IMR-90 (cell line): Measurements from ENCODE around the gene BRME1. TPM values are rescaled to one million over a fixed set of nuclear protein-coding genes. Genes with fewer than 3 reads are reported as not detected.

Experiments
- ATAC-seq: fragments of 200-7000 bp; cut with Tn5 transposase; 2 replicates; pipeline ENCODE4 v1.9.1; 2020; ENCODE audit warnings: low read depth, mild to moderate bottlenecking, moderate library complexity
- BruUV-seq: library from RNA; stranded (reverse); fragments of 400-500 nt; replicated peaks from 2 replicates; lab custom pipeline; 2021; lab: Mats Ljungman, UMichigan
- CTCF ChIA-PET: fragments of 300-600 bp; formaldehyde crosslinking; extraction: SDS; loops from one replicate; lab custom pipeline; 2021; ENCODE audit warnings: antibody characterized with exemption; lab: Yijun Ruan, JAX
- POLR2A ChIA-PET: fragments of 300-600 bp; sonication (Branson Sonifier 250); formaldehyde crosslinking; loops from one replicate; lab custom pipeline; 2022; ENCODE audit warnings: antibody characterized with exemption; ENCODE audit not compliant: unreplicated experiment; lab: Charles Lee
- DNase-seq: peaks from one replicate; pipeline ENCODE4 v3.0.0; 2013
- H2AFZ ChIP-seq: replicated peaks from 2 replicates; pipeline ENCODE3; 2013; ENCODE audit warnings: low read length, mild to moderate bottlenecking; ENCODE audit not compliant: poor library complexity
- H2AK5ac ChIP-seq: 2 replicates; pipeline ENCODE4 v1.6.1; 2013; ENCODE audit warnings: low read depth, low read length, inconsistent platforms
- H2AK9ac ChIP-seq: replicated peaks from 2 replicates; pipeline ENCODE3; 2013; ENCODE audit warnings: mild to moderate bottlenecking, low read depth, low read length, moderate library complexity; ENCODE audit not compliant: poor library complexity
- H2BK120ac ChIP-seq: 2 replicates; pipeline ENCODE4 v1.6.1; 2013; ENCODE audit warnings: low read depth, low read length, inconsistent platforms
- H2BK15ac ChIP-seq: 3 replicates; pipeline ENCODE4 v1.6.1; 2013; ENCODE audit warnings: low read depth, low read length, inconsistent platforms
- H2BK20ac ChIP-seq: 2 replicates; pipeline ENCODE4 v1.6.1; 2013; ENCODE audit warnings: low read depth, mild to moderate bottlenecking, inconsistent platforms, low read length, moderate library complexity
- H2BK5ac ChIP-seq: 2 replicates; pipeline ENCODE4 v1.6.1; 2013; ENCODE audit warnings: mild to moderate bottlenecking, low read depth, low read length, inconsistent platforms; ENCODE audit not compliant: poor library complexity, severe bottlenecking
- H3K14ac ChIP-seq: replicated peaks from 2 replicates; pipeline ENCODE4 v1.6.1; 2013; ENCODE audit warnings: low read depth, low read length, inconsistent platforms
- H3K18ac ChIP-seq: 2 replicates; pipeline ENCODE4 v1.6.1; 2013; ENCODE audit warnings: low read depth, low read length, control low read depth
- H3K23ac ChIP-seq: 2 replicates; pipeline ENCODE4 v1.6.1; 2013; ENCODE audit warnings: low read depth, low read length, inconsistent platforms
- H3K27ac ChIP-seq: 2 replicates; pipeline ENCODE4 v1.5.1; 2013; ENCODE audit warnings: mild to moderate bottlenecking, control low read depth, low read length; ENCODE audit not compliant: insufficient read depth
- H3K27me3 ChIP-seq: 2 replicates; pipeline ENCODE4 v1.6.1; 2013; ENCODE audit warnings: low read length; ENCODE audit not compliant: control insufficient read depth, insufficient read depth
- H3K36me3 ChIP-seq: 2 replicates; pipeline ENCODE4 v1.6.1; 2013; ENCODE audit warnings: low read length, mixed read lengths; ENCODE audit not compliant: control insufficient read depth, insufficient read depth
- H3K4ac ChIP-seq: 2 replicates; pipeline ENCODE4 v1.6.1; 2013; ENCODE audit warnings: low read depth, low read length, inconsistent platforms
- H3K4me1 ChIP-seq: 2 replicates; pipeline ENCODE4 v1.6.1; 2013; ENCODE audit warnings: low read length, mixed read lengths; ENCODE audit not compliant: control insufficient read depth, insufficient read depth
- H3K4me2 ChIP-seq: 2 replicates; pipeline ENCODE4 v1.6.1; 2013; ENCODE audit warnings: low read depth, mild to moderate bottlenecking, control low read depth, low read length, moderate library complexity
- H3K4me3 ChIP-seq: 2 replicates; pipeline ENCODE4 v1.5.1; 2013; ENCODE audit warnings: low read depth, mild to moderate bottlenecking, control low read depth, low read length, moderate library complexity; ENCODE audit not compliant: insufficient read depth
- H3K56ac ChIP-seq: 2 replicates; pipeline ENCODE4 v1.6.1; 2013; ENCODE audit warnings: low read length, inconsistent platforms; ENCODE audit not compliant: insufficient read depth; ENCODE audit errors: extremely low read depth
- H3K79me1 ChIP-seq, 2 experiments: 2 replicates each; pipeline ENCODE4 v1.6.1; 2013; ENCODE audit warnings: low read length in 2 of 2, inconsistent platforms in 1 of 2, low read depth in 1 of 2
- H3K9ac ChIP-seq: 2 replicates; pipeline ENCODE4 v1.6.1; 2013; ENCODE audit warnings: low read depth, low read length, control low read depth
- H3K9me1 ChIP-seq: 2 replicates; pipeline ENCODE4 v1.6.1; 2013; ENCODE audit warnings: low read length, inconsistent platforms; ENCODE audit not compliant: insufficient read depth
- H3K9me3 ChIP-seq: 2 replicates; pipeline ENCODE4 v1.6.1; 2013; ENCODE audit warnings: low read length; ENCODE audit not compliant: control insufficient read depth, insufficient read depth
- H4K20me1 ChIP-seq: 2 replicates; pipeline ENCODE4 v1.6.1; 2013; ENCODE audit warnings: low read length, inconsistent platforms; ENCODE audit not compliant: insufficient read depth
- H4K5ac ChIP-seq: 2 replicates; pipeline ENCODE4 v1.6.1; 2013; ENCODE audit warnings: mild to moderate bottlenecking, low read depth, low read length, control low read depth
- H4K8ac ChIP-seq, 2 experiments: 2 replicates each; pipeline ENCODE4 v1.6.1; 2013; ENCODE audit warnings: low read depth in 2 of 2, low read length in 2 of 2, control low read depth in 1 of 2, inconsistent platforms in 1 of 2
- H4K91ac ChIP-seq: 2 replicates; pipeline ENCODE4 v1.6.1; 2013; ENCODE audit warnings: low read depth, low read length, inconsistent platforms; ENCODE audit not compliant: insufficient read depth
- CTCF ChIP-seq: conservative IDR thresholded peaks from 2 replicates; pipeline ENCODE4 v1.5.1; 2012; ENCODE audit warnings: mild to moderate bottlenecking, low read depth, low read length, improper control_type of control experiment
- ELK1 ChIP-seq: fragments of 150-350 bp; IDR thresholded peaks from 2 replicates; pipeline ENCODE4 v1.6.1; 2016; ENCODE audit warnings: low read depth, mild to moderate bottlenecking, low read length, moderate library complexity, borderline replicate concordance
- MAFK ChIP-seq: IDR thresholded peaks from 2 replicates; pipeline ENCODE4 v1.6.1; 2012; ENCODE audit warnings: low read depth, low read length, improper control_type of control experiment
- MXI1 ChIP-seq: IDR thresholded peaks from 2 replicates; pipeline ENCODE4 v1.6.1; 2012; ENCODE audit warnings: low read depth, mild to moderate bottlenecking, low read length, moderate library complexity, borderline replicate concordance
- WGBS, 2 experiments: methylation state at CpG; one replicate each; pipeline versions ENCODE4 v1.1.5 to v1.1.7; 2013; ENCODE audit warnings: missing lambda C conversion rate in 2 of 2; ENCODE audit not compliant: insufficient read length in 1 of 2; ENCODE audit errors: extremely low coverage in 2 of 2; 5-methylcytosine and 5-hydroxymethylcytosine counted together
- dilution Hi-C: fragments of 300-500 bp; cut with HindIII; formaldehyde crosslinking; loops from one replicate; pipeline ENCODE4 v1.14.3; 2018; ENCODE audit warnings: low sequenced_read_pairs; ENCODE audit not compliant: unreplicated experiment
- in situ Hi-C: fragments of 300-500 bp; cut with MboI; formaldehyde crosslinking; loops from 3 replicates; pipeline ENCODE4 v1.14.3; 2019; ENCODE audit warnings: low sequenced_read_pairs, inconsistent platforms, mixed read lengths
- intact Hi-C: fragments of 100-400 bp; cut with micrococcal nuclease; formaldehyde crosslinking; loops from 2 replicates; pipeline ENCODE4 v1.10.0; 2022
- polyA plus RNA-seq, 3 experiments: library from polyadenylated mRNA; depleted of rRNA; stranded (reverse); fragments of >200 nt; gene quantifications; 2 replicates each; pipeline ENCODE4 v1.2.3, GENCODE V29; 2012; ENCODE audit warnings: low replicate concordance in 1 of 3
- total RNA-seq: library from RNA; depleted of rRNA; stranded (reverse); fragments of >200 nt; gene quantifications from 2 replicates; pipeline ENCODE4 v1.2.3, GENCODE V29; 2012

BRME1 gene
- total and polyA plus RNA-seq, 2 of the 4 experiments (the other 2 are of a cell fraction): 0.18 to 0.38 TPM

- Histone ChIP-seq H2BK20ac (no peak overlapping the region), H3K9me1 (no peaks in the 10 kb centered on the region), H2BK15ac (no peak overlapping the region), H3K23ac (no peak overlapping the region), H3K9me3 (no peaks in the 10 kb centered on the region), H3K27ac (no peak overlapping the region), H3K4me2 (no peak overlapping the region), H2BK5ac (no peak overlapping the region), H3K27me3 (no peaks in the 10 kb centered on the region; the same call in 1 of the 2 replicates), H4K91ac (no peak overlapping the region), H3K79me1 (no peaks in the 10 kb centered on the region), H4K20me1 (no peaks in the 10 kb centered on the region), H3K18ac (no peak overlapping the region), H3K4me3 (no peak overlapping the region), H2AFZ (no peak overlapping the region), H4K8ac (no peak overlapping the region), H2AK9ac (no peak overlapping the region), H3K9ac (no peak overlapping the region), H4K5ac (no peak overlapping the region), H3K56ac (no peak overlapping the region), H2BK120ac (no peak overlapping the region), H2AK5ac (no peak overlapping the region), H3K4ac (no peak overlapping the region), H3K36me3 (no peaks in the 10 kb centered on the region), H3K4me1 (no peaks in the 10 kb centered on the region), H3K14ac (no peak overlapping the region)
- in situ Hi-C loops: loop anchor here (25.0 kb wide), 1 partner anchor 444 kb away; no protein-coding TSS in a partner anchor
- dilution Hi-C loops: no loop called here
- no peak for TF ChIP-seq CTCF
- TF ChIP-seq MAFK: no peak
- TF ChIP-seq MXI1: no peak
- no peak for TF ChIP-seq ELK1
- ChIA-PET CTCF (interaction anchor here (1.2 kb wide), 1 partner anchor 10 kb away, joined by 3 read pairs; no protein-coding TSS in a partner anchor), POLR2A (no interaction called here)
- WGBS, 2 experiments: 93% methylated on average over 2 of the region's 9 CpGs; no CpG with 5 or more reads in 1 of the 2 experiments
- intact Hi-C loops: no loop called here
- no peak for ATAC-seq
- DNase-seq: no peak
- no TSS peak for BruUV-seq
Measured at GRCh38 chr19:13892870-13893269, 13.0 kb downstream of the BRME1 start.
